HepG2 (cell line): Measurements from ENCODE around the gene TMEM79. TPM values are rescaled to one million over a fixed set of nuclear protein-coding genes. Genes with fewer than 3 reads are reported as not detected.

ENCODE experiments used
- ATAC-seq: fragments of 200-7000 bp; cut with Tn5 transposase; 3 replicates; pipeline ENCODE4 v1.9.1; 2020; ENCODE audit warnings: mild to moderate bottlenecking, moderate library complexity
- BruUV-seq: library from RNA; stranded (reverse); fragments of 400-500 nt; replicated peaks from 2 replicates; lab custom pipeline; 2021; lab: Mats Ljungman, UMichigan
- CTCF ChIA-PET: fragments of 300-600 bp; formaldehyde crosslinking; extraction: SDS; loops from one replicate; lab custom pipeline; 2021; ENCODE audit warnings: low total read pairs, inconsistent platforms, low intra/inter-chr PET ratio; lab: Yijun Ruan, JAX
- POLR2A ChIA-PET: fragments of 350-600 bp; sonication (Branson Sonifier 250); formaldehyde crosslinking; loops from one replicate; lab custom pipeline; 2020; ENCODE audit warnings: antibody characterized with exemption, inconsistent platforms; lab: Yijun Ruan, JAX
- DNase-seq: peaks from one replicate; pipeline ENCODE4 v3.0.0-alpha.2; 2015; ENCODE audit warnings: low spot score
- FAIRE-seq: peaks from 3 replicates; lab custom pipeline; 2011; peaks lifted over from hg19 to GRCh38; lab: Jason Lieb, UNC
- H2AFZ ChIP-seq: one replicate; pipeline ENCODE4 v1.6.1; 2011; ENCODE audit warnings: low read length, inconsistent platforms
- H3K27ac ChIP-seq: fragments of 300-600 bp; 3 replicates; pipeline ENCODE4 v1.8.0; 2011; ENCODE audit warnings: mixed run types, mild to moderate bottlenecking, mixed read lengths, low read length, inconsistent platforms; ENCODE audit not compliant: insufficient read depth; ENCODE audit errors: extremely low read length
- H3K27me3 ChIP-seq, 2 experiments: fragments of 200-600 bp in 1 of 2; 2 replicates in 1 of 2; 3 replicates in 1 of 2; pipeline versions ENCODE4 v1.6.0 to v1.8.0; 2011; ENCODE audit warnings: low read length in 2 of 2, mild to moderate bottlenecking in 2 of 2, moderate library complexity in 2 of 2, inconsistent platforms in 1 of 2; ENCODE audit not compliant: insufficient read depth in 2 of 2, control insufficient read depth in 1 of 2
- H3K36me3 ChIP-seq, 2 experiments: fragments of 200-600 bp in 1 of 2; replicated peaks in 1 of 2; 2 replicates in 1 of 2; 3 replicates in 1 of 2; pipeline versions ENCODE4 v1.5.1 to v1.8.0; 2011; ENCODE audit warnings: low read length in 2 of 2, inconsistent platforms in 1 of 2; ENCODE audit not compliant: insufficient read depth in 2 of 2, control insufficient read depth in 1 of 2
- H3K4me1 ChIP-seq: 2 replicates; pipeline ENCODE4 v1.5.1; 2012; ENCODE audit warnings: low read length, inconsistent platforms; ENCODE audit not compliant: insufficient read depth
- H3K4me2 ChIP-seq: 2 replicates; pipeline ENCODE4 v1.6.0; 2011; ENCODE audit warnings: low read depth, low read length, inconsistent platforms
- H3K4me3 ChIP-seq, 3 experiments: fragments of 200-600 bp in 1 of 3; sonication (generic), shearing (Covaris generic) in 1 of 3; replicated peaks in 1 of 3; 2 replicates each; pipeline ENCODE4 v1.5.1; 2011 to 2016; ENCODE audit warnings: low read length in 3 of 3, inconsistent platforms in 2 of 3, low read depth in 2 of 3, mild to moderate bottlenecking in 2 of 3, control low read depth in 1 of 3, mixed read lengths in 1 of 3; ENCODE audit not compliant: insufficient read depth in 1 of 3
- H3K79me2 ChIP-seq: one replicate; pipeline ENCODE4 v1.6.1; 2011; ENCODE audit warnings: low read length, inconsistent platforms; ENCODE audit not compliant: insufficient read depth
- H3K9ac ChIP-seq: 2 replicates; pipeline ENCODE4 v1.6.0; 2011; ENCODE audit warnings: mild to moderate bottlenecking, low read depth, low read length, inconsistent platforms; ENCODE audit not compliant: insufficient read depth
- H3K9me3 ChIP-seq: 2 replicates; pipeline ENCODE4 v1.5.1; 2012; ENCODE audit warnings: mild to moderate bottlenecking, low read length
- H4K20me1 ChIP-seq: 2 replicates; pipeline ENCODE4 v1.6.0; 2011; ENCODE audit warnings: inconsistent platforms, mild to moderate bottlenecking, low read length, moderate library complexity; ENCODE audit not compliant: insufficient read depth
- ATF5 ChIP-seq: sonication (generic); formaldehyde crosslinking; IDR thresholded peaks from 2 replicates; pipeline ENCODE4 v1.4.0; 2020; ENCODE audit warnings: mild to moderate bottlenecking, low read depth, missing genetic modification reagents
- CEBPB ChIP-seq: IDR thresholded peaks from 2 replicates; pipeline ENCODE4 v1.6.1; 2011; ENCODE audit warnings: low read depth, low read length, improper control_type of control experiment, borderline replicate concordance
- CEBPG ChIP-seq: IDR thresholded peaks from 2 replicates; pipeline ENCODE4 v1.6.1; 2016
- ERF ChIP-seq: IDR thresholded peaks from 2 replicates; pipeline ENCODE4 v1.6.1; 2018; ENCODE audit warnings: missing biosample characterization, missing genetic modification reagents
- MAFF ChIP-seq: IDR thresholded peaks from 2 replicates; pipeline ENCODE4 v1.6.1; 2011; ENCODE audit warnings: low read depth, low read length, improper control_type of control experiment
- NFIB ChIP-seq: sonication (generic); formaldehyde crosslinking; IDR thresholded peaks from 2 replicates; pipeline ENCODE4 v1.9.0; 2021; ENCODE audit warnings: missing genetic modification reagents, mild to moderate bottlenecking, borderline replicate concordance
- RBFOX2 ChIP-seq: fragments of 200-400 bp; formaldehyde crosslinking; IDR thresholded peaks from 2 replicates; pipeline ENCODE4 v1.6.1; 2017; ENCODE audit warnings: low read depth, mild to moderate bottlenecking, low read length
- ZNF605 ChIP-seq: sonication (generic); formaldehyde crosslinking; IDR thresholded peaks from 2 replicates; pipeline ENCODE4 v1.8.0; 2022; ENCODE audit warnings: mild to moderate bottlenecking, missing genetic modification reagents
- WGBS: methylation state at CpG from one replicate; pipeline ENCODE4 v1.1.6; 2017; ENCODE audit warnings: low lambda C conversion rate; 5-methylcytosine and 5-hydroxymethylcytosine counted together
- in situ Hi-C: cut with HindIII; loops from 2 replicates; pipeline ENCODE4 v1.10.0; 2017; ENCODE audit warnings: low pct_unique_long_range_greater_than_20kb; ENCODE audit not compliant: extremely low pct_ligation_motif_present
- intact Hi-C: fragments of 100-400 bp; cut with micrococcal nuclease; formaldehyde crosslinking; loops from one replicate; pipeline ENCODE4 v1.10.0; 2022; ENCODE audit not compliant: unreplicated experiment
- polyA plus RNA-seq, 8 experiments: library from polyadenylated mRNA; depleted of rRNA in 3 of 8; stranded (reverse) in 7 of 8; unstranded in 1 of 8; fragments of >200 nt; fragmentation: Illumina TruSeq in 4 of 8; extraction: Trizol in 4 of 8; gene quantifications; 2 replicates each; pipeline versions ENCODE4 v1.2.1 to v1.2.3, GENCODE V29; 2011 to 2016; ENCODE audit warnings: low read depth in 4 of 8, missing spikeins in 1 of 8, mixed read lengths in 1 of 8; ENCODE audit not compliant: insufficient read depth in 1 of 8
- total RNA-seq, 5 experiments: library from RNA; depleted of rRNA; stranded (reverse); fragments of >200 nt; fragmentation: Illumina TruSeq; extraction: Trizol; gene quantifications; 2 replicates each; pipeline ENCODE4 v1.2.3, GENCODE V29; 2016; ENCODE audit warnings: low read depth in 1 of 5

Gene TMEM79
- total and polyA plus RNA-seq, 2 of the 13 experiments (the other 11 are each of a cell fraction or from before 2014, with no cell fraction given) = 1.2 to 1.9 TPM

GRCh38 chr1:156310962-156311361 is 26.8 kb downstream of the TMEM79 start:
- intact Hi-C loops = no loop called here
- Histone ChIP-seq H3K9ac (no peak overlapping the region), H2AFZ (no peak overlapping the region), H3K4me3 (no peak overlapping the region), H3K79me2 (no peaks in the 10 kb centered on the region), H3K36me3 (peaks cover 24 to 74% of the 10 kb centered on the region in 2 experiments), H3K27ac (no peak overlapping the region), H3K9me3 (no peaks in the 10 kb centered on the region), H3K4me2 (no peak overlapping the region), H3K4me1 (no peaks in the 10 kb centered on the region), H3K27me3 (no peaks in the 10 kb centered on the region), H4K20me1 (no peaks in the 10 kb centered on the region)
- in situ Hi-C loops = no loop called here
- ChIA-PET CTCF (no interaction called here), POLR2A (no interaction called here)
- 93% methylated on average over 6 of the region's 6 CpGs for WGBS
- no peak for DNase-seq
- FAIRE-seq = no peak
- TF ChIP-seq MAFF (no peak), NFIB (CRISPR knock-in tag) (no peak), CEBPB (peak; percentile 85), ZNF605 (CRISPR knock-in tag) (no peak), CEBPG (CRISPR knock-in tag) (0 out of 2 replicates have a peak, but pooled peaks have one; percentile 5), ERF (CRISPR knock-in tag) (no peak)
- no peak for ATAC-seq
- no TSS peak for BruUV-seq

GRCh38 chr1:156316909-156317308 is 32.8 kb downstream of the TMEM79 start:
- no peak for ATAC-seq
- H3K27ac ChIP-seq = no peak overlapping the region
- BruUV-seq = no TSS peak
- WGBS = 94% methylated on average over 7 of the region's 7 CpGs
- H4K20me1 ChIP-seq = peaks cover 4% of the 10 kb centered on the region; the same call in 1 of the 2 replicates
- no peak overlapping the region for H3K4me2 ChIP-seq
- FAIRE-seq = no peak
- TF ChIP-seq RBFOX2 = 0 out of 2 replicates have a peak, but pooled peaks have one; percentile 39
- TF ChIP-seq CEBPB = peak; percentile 44; the same call in 1 of the 2 replicates
- TF ChIP-seq ATF5 (CRISPR knock-in tag) = no peak
- H3K79me2 ChIP-seq = peaks cover 2% of the 10 kb centered on the region
- no peaks in the 10 kb centered on the region for H3K4me1 ChIP-seq
- ChIA-PET CTCF (no interaction called here), POLR2A (interaction anchor here (1.3 kb wide), 1 partner anchor 21 kb away, joined by 3 read pairs; the partner anchor contains the start of gene CCT3)
- no peak overlapping the region for H3K4me3 ChIP-seq
- DNase-seq = no peak
- H3K9me3 ChIP-seq = no peaks in the 10 kb centered on the region
- no peak overlapping the region for H2AFZ ChIP-seq
- in situ Hi-C loops = no loop called here
- peaks cover 31 to 84% of the 10 kb centered on the region in 2 experiments for H3K36me3 ChIP-seq
- no peaks in the 10 kb centered on the region for H3K27me3 ChIP-seq
- no peak overlapping the region for H3K9ac ChIP-seq
- intact Hi-C loops = no loop called here
